ENCODE data around the gene TNNT1.

TNNT1 gene

GRCh38 chr19:55160128-55160985, 11.4 kb upstream of the TNNT1 start (continued):
- TF ChIP-seq ZSCAN18 (tag by site-specific recombination; IDR thresholded peaks at IDR 0.05) (no peak), PATZ1 (tag by site-specific recombination; IDR thresholded peaks at IDR 0.05) (peak; percentile 68), ZNF16 (tag by site-specific recombination; IDR thresholded peaks at IDR 0.05; ENCODE audit: low read depth) (no peak), ZNF776 (tag by site-specific recombination; IDR thresholded peaks at IDR 0.05; ENCODE audit: borderline replicate concordance) (no peak), ZNF391 (tag by site-specific recombination; IDR thresholded peaks at IDR 0.05; ENCODE audit: borderline replicate concordance, low read depth) (peak; percentile 54; the same call in 1 of the 2 replicates), WT1 (tag by site-specific recombination; IDR thresholded peaks at IDR 0.05) (no peak), ZNF792 (tag by site-specific recombination; IDR thresholded peaks at IDR 0.05) (no peak), ZNF140 (tag by site-specific recombination; IDR thresholded peaks at IDR 0.05) (no peak), ZBTB11 (tag by site-specific recombination; conservative IDR thresholded peaks at IDR 0.05; ENCODE audit: low read depth) (peak; percentile 46; the same call in 1 of the 2 replicates), ZFP41 (tag by site-specific recombination; IDR thresholded peaks at IDR 0.05; ENCODE audit: borderline replicate concordance) (no peak), SCRT2 (tag by site-specific recombination; IDR thresholded peaks at IDR 0.05) (peak; percentile 89), ZNF248 (tag by site-specific recombination; IDR thresholded peaks at IDR 0.05) (no peak), ZNF530 (tag by site-specific recombination; IDR thresholded peaks at IDR 0.05; ENCODE audit: low read depth) (no peak), PRDM10 (tag by site-specific recombination; IDR thresholded peaks at IDR 0.05) (peak; percentile 37; the same call in 1 of the 2 replicates), ZNF514 (tag by site-specific recombination; IDR thresholded peaks at IDR 0.05) (no peak), ZNF558 (tag by site-specific recombination; IDR thresholded peaks at IDR 0.05) (no peak), ZNF2 (tag by site-specific recombination; IDR thresholded peaks at IDR 0.05) (peak; percentile 41; the same call in 1 of the 2 replicates), OSR2 (tag by site-specific recombination; IDR thresholded peaks at IDR 0.05) (no peak), ZNF768 (tag by site-specific recombination; IDR thresholded peaks at IDR 0.05) (no peak), ZNF18 (tag by site-specific recombination; IDR thresholded peaks at IDR 0.05) (no peak), ZNF398 (tag by site-specific recombination; IDR thresholded peaks at IDR 0.05) (no peak), ZNF223 (tag by site-specific recombination; IDR thresholded peaks at IDR 0.05) (no peak), ZNF112 (tag by site-specific recombination; IDR thresholded peaks at IDR 0.05) (no peak), ZFP69B (tag by site-specific recombination; IDR thresholded peaks at IDR 0.05) (no peak), ZEB2 (tag by site-specific recombination; IDR thresholded peaks at IDR 0.05) (peak; percentile 97)
